OCI-LY7 (cell line): ENCODE results near the gene DNAJC5G. TPM values are rescaled to one million over a fixed set of nuclear protein-coding genes. Genes with fewer than 3 reads are reported as not detected.

Source experiments
- BruUV-seq: library from RNA; stranded (reverse); fragments of 400-500 nt; replicated peaks from 2 replicates; lab custom pipeline; 2021; lab: Mats Ljungman, UMichigan
- CTCF ChIA-PET: fragments of 300-600 bp; sonication (Branson Sonifier 250); formaldehyde crosslinking; loops from one replicate; lab custom pipeline; 2022; ENCODE audit warnings: antibody characterized with exemption; ENCODE audit not compliant: unreplicated experiment; lab: Charles Lee
- POLR2A ChIA-PET: fragments of 300-600 bp; sonication (Branson Sonifier 250); formaldehyde crosslinking; loops from one replicate; lab custom pipeline; 2022; ENCODE audit warnings: antibody characterized with exemption; lab: Charles Lee
- DNase-seq: peaks from one replicate; pipeline ENCODE4 v3.0.0-alpha.2; 2015; ENCODE audit warnings: low spot score
- H2AFZ ChIP-seq: fragments of 200-600 bp; sonication (generic), shearing (Covaris generic); 2 replicates; pipeline ENCODE4 v1.6.1; 2014; ENCODE audit warnings: mild to moderate bottlenecking, antibody characterized with exemption, low read length, moderate library complexity
- H3K27ac ChIP-seq: fragments of 200-600 bp; sonication (generic); 2 replicates; pipeline ENCODE4 v1.5.1; 2014; ENCODE audit warnings: mixed run types, low read depth, mild to moderate bottlenecking, moderate library complexity, low read length, inconsistent platforms; ENCODE audit not compliant: poor library complexity, severe bottlenecking
- H3K36me3 ChIP-seq: fragments of 200-600 bp; sonication (generic); 2 replicates; pipeline ENCODE4 v1.6.1; 2014; ENCODE audit warnings: mild to moderate bottlenecking, antibody characterized with exemption, low read length, moderate library complexity, mixed read lengths; ENCODE audit not compliant: insufficient read depth
- H3K4me1 ChIP-seq: fragments of 200-600 bp; sonication (generic); 2 replicates; pipeline ENCODE4 v1.5.1; 2014; ENCODE audit warnings: mild to moderate bottlenecking, low read length; ENCODE audit not compliant: insufficient read depth, poor library complexity, severe bottlenecking
- H3K4me2 ChIP-seq: fragments of 200-600 bp; sonication (generic); 2 replicates; pipeline ENCODE4 v1.6.1; 2014; ENCODE audit warnings: mild to moderate bottlenecking, low read length
- H3K4me3 ChIP-seq: fragments of 200-600 bp; sonication (generic); 2 replicates; pipeline ENCODE4 v1.5.1; 2014; ENCODE audit warnings: mild to moderate bottlenecking, low read depth, low read length; ENCODE audit not compliant: poor library complexity, severe bottlenecking
- H3K79me2 ChIP-seq: fragments of 200-600 bp; sonication (generic); 2 replicates; pipeline ENCODE4 v1.6.1; 2016; ENCODE audit warnings: low read depth, mild to moderate bottlenecking, low read length, moderate library complexity, mixed read lengths; ENCODE audit not compliant: insufficient read depth
- H3K9me2 ChIP-seq: fragments of 200-600 bp; sonication (generic); 2 replicates; pipeline ENCODE4 v1.6.1; 2016; ENCODE audit warnings: mild to moderate bottlenecking, low read length, mixed read lengths; ENCODE audit not compliant: insufficient read depth
- H3K9me3 ChIP-seq: fragments of 200-600 bp; sonication (generic); 2 replicates; pipeline ENCODE4 v1.6.1; 2014; ENCODE audit warnings: mild to moderate bottlenecking, mixed run types, low read length, mixed read lengths
- H4K20me1 ChIP-seq: fragments of 200-600 bp; sonication (generic); 2 replicates; pipeline ENCODE4 v1.6.1; 2014; ENCODE audit warnings: mild to moderate bottlenecking, antibody characterized with exemption, low read length, moderate library complexity, mixed read lengths; ENCODE audit not compliant: insufficient read depth
- EZH2phosphoT487 ChIP-seq: fragments of 200-600 bp; sonication (generic); IDR thresholded peaks from 2 replicates; pipeline ENCODE4 v1.6.1; 2018; ENCODE audit warnings: low read depth, borderline replicate concordance, mild to moderate bottlenecking, mixed run types, antibody characterized with exemption, low read length, moderate library complexity, mixed read lengths
- intact Hi-C: fragments of 100-400 bp; cut with micrococcal nuclease; formaldehyde crosslinking; loops from one replicate; pipeline ENCODE4 v1.10.0; 2022; ENCODE audit not compliant: unreplicated experiment
- total RNA-seq, 2 experiments: library from RNA; depleted of rRNA in 1 of 2; stranded (reverse); fragments of >200 nt in 1 of 2; shearing (Covaris generic) in 1 of 2; gene quantifications; 2 replicates each; pipeline ENCODE4 v1.2.3, GENCODE V29; 2014 to 2022
- TF ChIP-seq, protein P1 (sequence below): fragments of 200-600 bp; sonication (generic); conservative IDR thresholded peaks from 2 replicates; pipeline ENCODE4 v1.5.1; 2014; ENCODE audit warnings: mild to moderate bottlenecking, antibody characterized with exemption, low read length, moderate library complexity, mixed read lengths

The DNAJC5G gene
- total RNA-seq, 2 experiments from 2014 or later, result 4.7 to 18.2 TPM

DNA sequence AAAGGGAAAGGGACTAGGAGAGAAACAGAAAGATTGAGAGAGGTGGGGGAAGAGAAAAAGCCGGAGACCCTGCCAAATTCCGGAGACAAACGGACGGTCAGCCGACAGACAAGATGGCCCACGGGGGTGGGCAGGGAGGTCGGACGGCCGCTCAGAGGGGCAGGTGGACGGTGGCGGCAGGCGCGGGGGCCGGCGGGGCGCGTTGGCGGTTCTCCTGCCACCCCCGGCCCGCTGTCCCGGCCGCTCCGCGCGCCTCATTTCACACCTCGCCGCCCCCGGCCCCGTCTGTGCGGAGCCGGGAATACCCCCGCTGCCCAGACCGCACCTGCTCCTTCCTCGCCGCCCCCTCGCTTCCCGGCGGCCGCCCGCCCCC lies 13.3 kb upstream of the DNAJC5G start:
- Histone ChIP-seq H3K79me2 (peaks cover 12% of the 10 kb centered on the region; the same call in 1 of the 2 replicates), H3K9me2 (no peaks in the 10 kb centered on the region), H4K20me1 (no peaks in the 10 kb centered on the region), H3K36me3 (peaks cover 18% of the 10 kb centered on the region), H3K4me3 (peak overlapping the region; percentile 90), H3K4me1 (peaks cover 53% of the 10 kb centered on the region), H2AFZ (no peak overlapping the region), H3K27ac (no peak overlapping the region), H3K9me3 (no peaks in the 10 kb centered on the region), H3K4me2 (peak overlapping the region; percentile 100)
- POLR2A ChIA-PET, result interaction anchor here (0.6 to 1.8 kb wide), 3 partner anchors 11 to 174 kb away, joined by 3 to 4 read pairs (median 3); no protein-coding TSS in a partner anchor
- no peak for DNase-seq
- CTCF ChIA-PET, result no interaction called here
- no peak for TF ChIP-seq EZH2phosphoT487
- TF ChIP-seq, protein P1, sequence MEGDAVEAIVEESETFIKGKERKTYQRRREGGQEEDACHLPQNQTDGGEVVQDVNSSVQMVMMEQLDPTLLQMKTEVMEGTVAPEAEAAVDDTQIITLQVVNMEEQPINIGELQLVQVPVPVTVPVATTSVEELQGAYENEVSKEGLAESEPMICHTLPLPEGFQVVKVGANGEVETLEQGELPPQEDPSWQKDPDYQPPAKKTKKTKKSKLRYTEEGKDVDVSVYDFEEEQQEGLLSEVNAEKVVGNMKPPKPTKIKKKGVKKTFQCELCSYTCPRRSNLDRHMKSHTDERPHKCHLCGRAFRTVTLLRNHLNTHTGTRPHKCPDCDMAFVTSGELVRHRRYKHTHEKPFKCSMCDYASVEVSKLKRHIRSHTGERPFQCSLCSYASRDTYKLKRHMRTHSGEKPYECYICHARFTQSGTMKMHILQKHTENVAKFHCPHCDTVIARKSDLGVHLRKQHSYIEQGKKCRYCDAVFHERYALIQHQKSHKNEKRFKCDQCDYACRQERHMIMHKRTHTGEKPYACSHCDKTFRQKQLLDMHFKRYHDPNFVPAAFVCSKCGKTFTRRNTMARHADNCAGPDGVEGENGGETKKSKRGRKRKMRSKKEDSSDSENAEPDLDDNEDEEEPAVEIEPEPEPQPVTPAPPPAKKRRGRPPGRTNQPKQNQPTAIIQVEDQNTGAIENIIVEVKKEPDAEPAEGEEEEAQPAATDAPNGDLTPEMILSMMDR, result no peak
- BruUV-seq, result no TSS peak
- intact Hi-C loops, result loop anchor here (1.0 kb wide), 1 partner anchor 11 kb away; no protein-coding TSS in a partner anchor

DNA sequence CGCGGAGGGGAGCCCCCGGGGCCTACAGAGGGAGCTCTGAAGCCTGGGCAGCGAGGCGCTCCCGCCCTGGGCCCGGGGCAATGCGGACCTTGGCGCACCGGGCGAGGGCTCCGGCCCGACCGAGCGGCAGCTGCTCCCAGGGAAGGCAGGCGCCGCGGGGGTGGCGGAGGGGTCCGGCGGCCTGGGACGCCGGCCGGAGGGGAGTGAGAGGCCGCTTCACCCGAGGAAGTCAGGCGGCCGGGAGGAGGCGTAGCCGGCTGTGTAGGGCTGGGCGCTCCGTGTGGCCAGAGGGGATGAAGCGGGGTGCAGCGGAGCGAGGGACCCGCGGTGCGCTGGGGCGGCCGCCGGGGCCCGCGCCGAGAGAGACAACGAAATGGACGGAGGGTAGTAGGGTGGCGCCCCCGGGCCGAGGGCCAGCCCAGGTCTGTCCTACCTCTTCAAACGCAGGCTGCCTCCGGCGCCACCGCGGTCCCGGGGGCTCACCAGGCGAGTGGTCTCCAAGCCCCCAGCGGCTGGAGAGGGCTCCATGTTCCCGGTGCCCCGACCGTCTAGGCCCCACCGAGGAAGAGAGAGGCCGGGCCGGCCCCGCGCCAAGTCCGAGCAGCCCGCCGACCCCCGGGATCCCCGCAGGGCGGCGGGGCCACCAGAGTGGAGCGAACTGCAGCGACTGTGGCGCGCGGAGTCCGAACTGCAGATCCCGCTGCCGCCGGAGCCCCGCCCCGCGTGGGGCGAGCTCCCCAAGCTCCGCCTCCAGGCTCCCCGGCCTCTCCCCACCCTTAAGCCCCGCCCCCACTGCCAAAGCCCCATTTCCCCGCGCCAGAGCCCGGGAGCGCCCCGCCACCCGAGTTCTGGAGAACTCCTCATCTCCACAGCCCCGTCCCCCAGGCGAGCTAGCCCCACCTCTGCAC lies 12.6 kb upstream of the DNAJC5G start, which contains the start of gene SLC30A3:
Gene SLC30A3, minus strand, starts transcription at position 669 of the 908 bp plus-strand sequence. Its CDS starts 141 bp downstream, at position 528.
- CTCF ChIA-PET, result interaction anchor here (1.0 to 1.4 kb wide), 3 partner anchors 11 to 40 kb away, joined by 3 to 4 read pairs (median 3); no protein-coding TSS in a partner anchor
- POLR2A ChIA-PET, result interaction anchor here (0.6 to 1.8 kb wide), 5 partner anchors 12 to 175 kb away, joined by 3 to 4 read pairs (median 3); partner anchors contain the start of gene NRBP1
- peak; percentile 87 for DNase-seq
- H3K79me2 ChIP-seq, result peaks cover 12% of the 10 kb centered on the region; the same call in 1 of the 2 replicates
- H3K4me2 ChIP-seq, result peak within 1 kb of the TSS; percentile 100
- no peaks in the 10 kb centered on the region for H4K20me1 ChIP-seq
- H3K36me3 ChIP-seq, result peaks cover 12% of the 10 kb centered on the region; the same call in 1 of the 2 replicates
- H3K9me3 ChIP-seq, result no peaks in the 10 kb centered on the region
- peaks cover 53% of the 10 kb centered on the region for H3K4me1 ChIP-seq
- TF ChIP-seq, protein P1, result peak; percentile 50
- no peak for TF ChIP-seq EZH2phosphoT487
- peak within 1 kb of the TSS; percentile 2 for H3K27ac ChIP-seq
- H3K9me2 ChIP-seq, result no peaks in the 10 kb centered on the region
- BruUV-seq, result no TSS peak
- H3K4me3 ChIP-seq, result peak within 1 kb of the TSS; percentile 90
- H2AFZ ChIP-seq, result peak within 1 kb of the TSS; percentile 84
- intact Hi-C loops, result loop anchor here (1.0 kb wide), 1 partner anchor 11 kb away; no protein-coding TSS in a partner anchor
